Kidney (tissue), 14 donors: Measurements from ENCODE around the gene NUP107. TPM values are rescaled to one million over a fixed set of nuclear protein-coding genes. Genes with fewer than 3 reads are reported as not detected.

ENCODE experiments used
- DNase-seq, 5 donors: peaks; one replicate each; pipeline ENCODE4 v3.0.0-alpha.2; 2013 to 2020
- FAIRE-seq: peaks from 2 replicates; lab custom pipeline; 2012; peaks lifted over from hg19 to GRCh38; lab: Jason Lieb, UNC
- H3K27ac ChIP-seq, 2 donors: one replicate each; pipeline ENCODE4 v1.7.0; 2013; ENCODE audit warnings: low read depth in 2 of 2, low read length in 2 of 2, inconsistent platforms in 1 of 2
- H3K27me3 ChIP-seq: one replicate; pipeline ENCODE4 v1.7.1; 2013; ENCODE audit warnings: low read length, inconsistent platforms; ENCODE audit not compliant: control insufficient read depth, insufficient read depth
- H3K36me3 ChIP-seq, 3 donors: one replicate each; pipeline versions ENCODE4 v1.7.0 to v1.7.1; 2013; ENCODE audit warnings: low read length in 3 of 3, control low read depth in 1 of 3, inconsistent platforms in 1 of 3; ENCODE audit not compliant: insufficient read depth in 3 of 3, control insufficient read depth in 2 of 3
- H3K4me1 ChIP-seq, 3 donors: one replicate each; pipeline versions ENCODE4 v1.7.0 to v1.7.1; 2013; ENCODE audit warnings: low read length in 3 of 3, inconsistent platforms in 1 of 3, low read depth in 1 of 3; ENCODE audit not compliant: control insufficient read depth in 2 of 3, insufficient read depth in 2 of 3
- H3K4me3 ChIP-seq, 3 donors: one replicate each; pipeline versions ENCODE4 v1.7.0 to v1.8.1; 2013; ENCODE audit warnings: low read length in 3 of 3, control low read depth in 1 of 3, inconsistent platforms in 1 of 3
- H3K9ac ChIP-seq, 3 donors: one replicate each; pipeline versions ENCODE4 v1.7.0 to v1.7.1; 2013; ENCODE audit warnings: low read length in 3 of 3, control low read depth in 1 of 3, inconsistent platforms in 1 of 3
- H3K9me3 ChIP-seq, 3 donors: one replicate each; pipeline versions ENCODE4 v1.7.0 to v1.7.1; 2013; ENCODE audit warnings: low read length in 3 of 3, control low read depth in 1 of 3, inconsistent platforms in 1 of 3; ENCODE audit not compliant: control insufficient read depth in 2 of 3, insufficient read depth in 1 of 3
- intact Hi-C: fragments of 100-400 bp; cut with DNase I; formaldehyde crosslinking; loops from one replicate; pipeline ENCODE4 v1.11.1; 2022
- polyA plus RNA-seq: library from polyadenylated mRNA; stranded (reverse); fragments of 350-450 nt; fragmentation: Illumina TruSeq; extraction: RNeasy Lipid Tissue Mini Kit (QIAGEN cat#74804); gene quantifications from one replicate; pipeline ENCODE4 v1.2.3, GENCODE V29; 2014; ENCODE audit warnings: low read depth, low replicate concordance; ENCODE audit not compliant: insufficient read depth
- total RNA-seq: library from RNA; stranded (reverse); fragmentation: NEBNext Ultra II Directional; extraction: Animal tissue kit (Norgen Biotek cat#: 25700); gene quantifications from one replicate; pipeline ENCODE4 v1.2.1, GENCODE V29; 2021
- TF ChIP-seq, protein P1 (sequence below): IDR thresholded peaks from 3 replicates; pipeline ENCODE4 v1.5.1; 2012; ENCODE audit warnings: mild to moderate bottlenecking, moderate library complexity, borderline replicate concordance; ENCODE audit not compliant: insufficient read depth; ENCODE audit errors: extremely low read depth
- donor health status: control.
- donor health status: control.
- donor health status: control.
- donor health status: control.
- donor health status: control.
- donor health status: DM: yes; HTN: yes; CAD: no.
- donor health status: Normal renal cell carcinoma (clear cell type).

NUP107 gene
- total and polyA plus RNA-seq, 2 donors from 2014 or later, result 10.6 to 34.4 TPM

DNA sequence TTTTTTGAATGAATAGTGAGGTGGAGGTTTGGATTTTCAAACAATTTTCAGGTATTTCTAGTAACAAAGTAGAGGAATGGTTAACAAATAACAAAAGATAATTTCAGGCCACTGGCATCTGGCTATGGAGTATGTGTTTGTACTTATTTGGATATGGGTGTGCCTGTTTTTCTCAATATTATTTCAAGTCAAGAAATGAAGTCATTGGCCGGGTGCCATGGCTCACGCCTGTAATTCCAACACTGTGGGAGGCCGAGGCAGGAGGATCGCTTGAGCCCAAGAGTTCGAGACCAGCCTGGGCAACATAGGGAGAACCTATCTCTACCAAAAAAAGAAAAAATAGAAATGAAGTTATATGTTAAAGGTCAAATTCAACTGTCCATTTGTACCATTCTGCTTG, 73.1 kb downstream of the NUP107 start:
- intact Hi-C loops, result no loop called here
- H3K36me3 ChIP-seq, result peaks cover 4 to 7% (median 5%) of the 10 kb centered on the region in 3 donors
- H3K27me3 ChIP-seq, result no peaks in the 10 kb centered on the region
- no peaks in the 10 kb centered on the region for H3K4me1 ChIP-seq
- no peak overlapping the region for H3K4me3 ChIP-seq
- no peak for FAIRE-seq
- no peak overlapping the region for H3K27ac ChIP-seq
- H3K9me3 ChIP-seq, result no peaks in the 10 kb centered on the region
- no peak overlapping the region for H3K9ac ChIP-seq
- TF ChIP-seq, protein P1, sequence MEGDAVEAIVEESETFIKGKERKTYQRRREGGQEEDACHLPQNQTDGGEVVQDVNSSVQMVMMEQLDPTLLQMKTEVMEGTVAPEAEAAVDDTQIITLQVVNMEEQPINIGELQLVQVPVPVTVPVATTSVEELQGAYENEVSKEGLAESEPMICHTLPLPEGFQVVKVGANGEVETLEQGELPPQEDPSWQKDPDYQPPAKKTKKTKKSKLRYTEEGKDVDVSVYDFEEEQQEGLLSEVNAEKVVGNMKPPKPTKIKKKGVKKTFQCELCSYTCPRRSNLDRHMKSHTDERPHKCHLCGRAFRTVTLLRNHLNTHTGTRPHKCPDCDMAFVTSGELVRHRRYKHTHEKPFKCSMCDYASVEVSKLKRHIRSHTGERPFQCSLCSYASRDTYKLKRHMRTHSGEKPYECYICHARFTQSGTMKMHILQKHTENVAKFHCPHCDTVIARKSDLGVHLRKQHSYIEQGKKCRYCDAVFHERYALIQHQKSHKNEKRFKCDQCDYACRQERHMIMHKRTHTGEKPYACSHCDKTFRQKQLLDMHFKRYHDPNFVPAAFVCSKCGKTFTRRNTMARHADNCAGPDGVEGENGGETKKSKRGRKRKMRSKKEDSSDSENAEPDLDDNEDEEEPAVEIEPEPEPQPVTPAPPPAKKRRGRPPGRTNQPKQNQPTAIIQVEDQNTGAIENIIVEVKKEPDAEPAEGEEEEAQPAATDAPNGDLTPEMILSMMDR, result no peak
- no peak for DNase-seq

DNA sequence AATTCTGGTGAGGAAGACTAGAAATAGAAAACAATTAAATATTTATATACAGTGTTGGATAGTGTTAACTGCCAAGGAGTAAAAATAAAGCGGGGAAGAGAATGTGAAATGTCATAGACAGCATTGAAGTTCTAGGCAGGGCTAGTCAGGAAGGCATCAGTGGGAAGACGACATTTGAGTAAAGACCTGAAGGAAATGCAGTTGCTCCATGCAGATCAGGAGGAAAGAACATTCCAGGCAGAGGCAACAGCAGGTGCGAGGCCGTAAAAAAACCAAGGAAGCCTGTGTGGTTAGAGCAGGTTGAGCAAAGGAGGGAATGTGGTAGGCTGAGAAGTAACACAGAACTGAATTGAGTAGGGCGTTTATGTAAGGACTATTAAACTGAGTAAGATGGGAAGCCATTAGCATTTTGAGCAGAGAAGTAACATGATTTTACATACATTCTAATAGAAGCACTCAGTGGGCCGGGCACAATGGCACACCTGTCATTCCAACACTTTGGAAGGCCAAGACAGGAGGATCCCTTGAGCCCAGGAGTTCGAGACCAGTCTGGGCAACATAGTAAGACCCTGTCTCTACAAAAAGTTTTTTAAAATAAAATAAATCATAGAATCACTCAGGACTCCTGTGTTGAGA, 74.1 kb downstream of the NUP107 start:
- H3K9ac ChIP-seq, result no peak overlapping the region
- peaks cover 2 to 4% (median 3%) of the 10 kb centered on the region in 3 donors for H3K36me3 ChIP-seq
- intact Hi-C loops, result no loop called here
- FAIRE-seq (no peak), DNase-seq (no peak)
- no peak overlapping the region for H3K4me3 ChIP-seq
- H3K27ac ChIP-seq, result no peak overlapping the region
- H3K4me1 ChIP-seq, result no peaks in the 10 kb centered on the region
- TF ChIP-seq, protein P1, result no peak
- H3K27me3 ChIP-seq, result no peaks in the 10 kb centered on the region
- no peaks in the 10 kb centered on the region for H3K9me3 ChIP-seq

- H3K27me3 ChIP-seq, result no peaks in the 10 kb centered on the region
- TF ChIP-seq, protein P1, result no peak
- FAIRE-seq, result no peak
- no peak for DNase-seq
- no peak overlapping the region for H3K4me3 ChIP-seq
- no peak overlapping the region for H3K9ac ChIP-seq
- peaks cover 2 to 4% (median 3%) of the 10 kb centered on the region in 3 donors for H3K36me3 ChIP-seq
- no peaks in the 10 kb centered on the region for H3K9me3 ChIP-seq
- intact Hi-C loops, result no loop called here
- H3K27ac ChIP-seq, result no peak overlapping the region
- H3K4me1 ChIP-seq, result no peaks in the 10 kb centered on the region
Observed at GRCh38 chr12:68761442-68761812, 74.6 kb downstream of the NUP107 start.
